Hippocampal formation (tissue), 2 donors: Measurements from ENCODE around the gene KNOP1.

Source experiments
- DNase-seq, 2 donors: peaks; one replicate each; lab custom pipeline; 2025; lab: John Stamatoyannopoulos, UW

KNOP1 gene, protein sequence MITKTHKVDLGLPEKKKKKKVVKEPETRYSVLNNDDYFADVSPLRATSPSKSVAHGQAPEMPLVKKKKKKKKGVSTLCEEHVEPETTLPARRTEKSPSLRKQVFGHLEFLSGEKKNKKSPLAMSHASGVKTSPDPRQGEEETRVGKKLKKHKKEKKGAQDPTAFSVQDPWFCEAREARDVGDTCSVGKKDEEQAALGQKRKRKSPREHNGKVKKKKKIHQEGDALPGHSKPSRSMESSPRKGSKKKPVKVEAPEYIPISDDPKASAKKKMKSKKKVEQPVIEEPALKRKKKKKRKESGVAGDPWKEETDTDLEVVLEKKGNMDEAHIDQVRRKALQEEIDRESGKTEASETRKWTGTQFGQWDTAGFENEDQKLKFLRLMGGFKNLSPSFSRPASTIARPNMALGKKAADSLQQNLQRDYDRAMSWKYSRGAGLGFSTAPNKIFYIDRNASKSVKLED

DNA sequence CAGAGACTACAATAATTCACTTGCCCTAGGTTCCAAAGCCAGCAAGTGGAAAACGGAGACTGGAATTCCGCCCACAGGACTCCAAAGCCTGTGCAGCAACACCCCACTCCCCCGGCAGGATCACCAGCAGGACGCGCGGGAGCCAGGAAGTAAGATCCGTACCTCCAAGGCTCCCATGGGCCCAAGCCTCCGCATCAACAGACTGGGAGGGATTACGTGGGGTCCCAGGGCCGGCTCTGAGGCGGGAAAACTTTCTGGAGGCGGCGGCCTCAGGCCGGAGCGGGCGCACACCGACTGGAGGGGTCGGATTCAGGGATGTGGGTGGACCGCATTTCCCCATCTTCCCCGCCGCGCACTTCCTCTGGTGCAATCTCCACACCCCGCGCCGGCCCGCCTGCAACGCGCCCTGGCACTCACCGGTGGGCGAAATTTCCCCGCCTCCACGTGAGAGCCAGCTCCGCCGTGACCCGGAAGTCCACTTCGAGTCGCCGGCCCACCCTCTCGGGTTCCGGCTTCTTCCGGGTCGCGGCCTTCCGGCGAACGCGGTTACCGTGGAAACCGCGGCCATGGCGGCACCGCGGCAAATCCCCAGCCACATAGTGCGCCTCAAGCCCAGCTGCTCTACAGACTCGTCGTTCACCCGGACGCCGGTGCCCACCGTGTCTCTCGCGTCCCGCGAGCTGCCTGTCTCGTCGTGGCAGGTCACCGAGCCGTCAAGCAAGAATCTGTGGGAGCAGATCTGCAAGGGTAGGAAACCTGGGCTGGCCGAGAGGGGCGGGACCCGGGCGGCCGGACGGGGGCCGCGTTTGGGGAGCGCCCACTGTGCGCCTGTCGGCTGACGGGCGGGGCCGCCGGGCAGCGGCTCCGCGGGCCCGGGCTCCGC lies at the start of gene KNOP1, which contains the start of gene IQCK:
TSS of gene KNOP1 (minus strand) at position 487 of the 883 bp plus-strand sequence. CDS start 3,192 bp downstream, outside the sequence.
TSS of gene IQCK (plus strand) at position 531 of the 883 bp plus-strand sequence. CDS start at position 567, 36 bp downstream.
- DNase-seq: peak; percentile 69 to 80

DNA sequence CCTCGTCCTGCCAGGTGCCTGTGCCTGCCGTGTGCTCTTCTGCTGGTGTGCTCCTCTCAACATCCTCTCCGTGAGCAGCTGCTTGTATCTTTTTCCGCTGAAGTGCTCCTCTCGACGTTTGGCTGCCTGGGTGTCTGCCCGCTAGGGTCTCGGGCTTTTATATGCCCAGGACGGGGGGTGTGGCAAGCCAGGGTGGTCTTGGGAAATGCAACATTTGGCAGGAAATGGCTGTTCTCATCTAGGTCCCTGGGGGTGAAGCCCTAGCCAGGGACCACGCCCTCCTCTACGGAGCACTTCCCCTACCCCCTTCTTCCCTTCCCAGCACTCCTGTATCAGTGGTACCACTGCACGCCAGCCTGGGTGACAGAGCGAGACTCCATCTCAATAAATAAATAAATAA lies 49.5 kb upstream of the KNOP1 start:
- DNase-seq: no peak

DNA sequence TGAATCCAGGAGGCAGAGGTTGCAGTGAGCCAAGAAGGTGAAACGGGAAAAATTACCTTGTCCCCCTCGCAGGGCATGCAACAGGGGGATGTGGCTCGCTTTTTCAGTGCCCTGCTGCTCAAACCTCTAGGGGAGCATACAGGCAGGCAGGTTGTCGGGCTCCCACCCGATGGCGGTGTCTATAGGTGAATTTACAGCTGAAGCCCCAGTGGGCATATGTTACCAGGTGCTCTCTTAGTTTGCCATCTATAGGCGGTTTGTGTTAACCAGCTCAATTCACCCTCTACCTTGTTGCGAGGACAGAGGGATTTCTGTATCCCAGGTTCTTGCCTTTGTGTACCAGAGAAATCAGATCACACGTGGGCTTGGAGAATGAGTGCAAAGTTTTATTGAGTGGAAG lies 49.0 kb upstream of the KNOP1 start:
- no peak for DNase-seq

DNA sequence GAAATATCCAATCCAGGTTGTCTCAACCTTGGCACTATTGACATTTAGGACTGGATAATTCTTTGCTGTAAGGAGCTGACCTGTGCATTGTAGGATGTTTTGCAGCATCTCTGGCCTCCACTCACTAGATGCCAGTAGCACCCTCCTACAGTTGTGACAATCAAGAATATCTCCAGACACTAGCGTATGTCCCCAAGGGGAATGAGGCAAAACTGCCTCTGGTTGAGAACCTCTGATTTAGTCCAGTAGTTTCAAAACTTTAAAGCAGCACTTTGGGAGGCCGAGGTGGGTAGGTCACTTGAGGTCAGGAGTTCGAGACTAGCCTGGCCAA lies 48.5 kb upstream of the KNOP1 start:
- DNase-seq: peak in 1 of 2 donors; percentile 84

DNA sequence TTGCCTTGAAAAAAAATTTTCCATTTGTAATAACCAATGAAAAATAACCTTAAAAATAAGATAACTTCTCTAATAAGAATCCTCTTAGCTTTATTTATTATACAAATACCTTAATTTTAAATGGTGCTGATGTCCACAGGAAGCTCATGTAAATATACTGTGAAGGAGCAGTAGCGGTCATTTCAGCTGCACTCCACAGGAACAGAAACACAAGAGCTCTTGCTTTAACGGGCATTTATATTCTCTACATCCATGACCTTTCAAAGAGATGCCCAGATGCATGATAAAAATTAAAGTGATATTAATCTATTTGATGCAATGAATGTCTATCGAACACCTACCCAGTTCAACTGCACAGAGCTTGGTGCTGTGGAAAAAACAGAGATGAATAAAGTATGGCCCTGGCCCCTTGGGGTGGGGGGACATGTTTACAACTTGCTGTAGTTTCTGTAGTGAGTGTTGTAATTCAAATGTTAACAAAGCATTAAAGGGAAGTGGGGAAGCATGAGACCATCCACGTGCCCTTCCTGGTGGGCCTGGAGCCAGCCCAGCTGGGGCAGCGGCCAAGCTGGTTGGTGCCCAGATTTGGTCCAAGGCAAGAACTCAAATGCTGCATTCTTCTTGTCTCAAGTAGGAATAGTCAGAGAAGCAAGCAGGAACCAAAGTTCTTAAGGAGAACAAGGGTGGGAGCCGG lies 48.0 kb upstream of the KNOP1 start:
- DNase-seq: peak; percentile 84 to 87

DNA sequence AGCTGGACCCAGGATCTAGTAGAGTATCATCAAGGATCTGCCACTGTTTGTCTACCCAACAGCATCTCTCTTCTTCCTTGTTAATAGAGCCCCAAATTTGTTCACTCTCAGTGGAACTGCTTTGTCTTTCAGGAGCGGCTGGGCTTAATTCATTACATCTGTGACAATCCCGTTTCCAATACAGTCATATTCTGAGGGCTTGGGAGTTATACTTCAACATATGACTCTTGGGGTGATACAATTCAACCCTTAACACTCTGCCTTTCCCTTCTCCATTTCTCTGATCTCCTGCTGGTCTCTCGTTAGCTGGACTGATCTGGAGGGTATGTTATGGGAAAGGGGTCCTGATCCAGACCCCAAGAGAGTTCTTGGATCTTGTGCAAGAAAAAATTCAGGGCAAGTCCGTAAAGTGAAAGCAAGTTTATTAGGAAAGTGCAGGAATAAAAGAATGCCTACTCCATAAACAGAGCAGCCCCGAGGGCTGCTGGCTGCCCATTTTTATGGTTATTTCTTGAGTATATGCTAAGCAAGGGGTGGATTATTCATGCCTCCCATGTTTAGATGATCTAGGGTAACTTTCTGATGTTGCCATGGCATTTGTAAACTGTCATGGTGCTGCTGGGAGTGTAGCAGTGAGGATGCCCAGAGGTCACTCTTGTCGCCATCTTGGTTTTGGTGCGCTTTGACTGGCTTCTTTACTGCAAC lies 42.5 kb upstream of the KNOP1 start:
- no peak for DNase-seq

DNA sequence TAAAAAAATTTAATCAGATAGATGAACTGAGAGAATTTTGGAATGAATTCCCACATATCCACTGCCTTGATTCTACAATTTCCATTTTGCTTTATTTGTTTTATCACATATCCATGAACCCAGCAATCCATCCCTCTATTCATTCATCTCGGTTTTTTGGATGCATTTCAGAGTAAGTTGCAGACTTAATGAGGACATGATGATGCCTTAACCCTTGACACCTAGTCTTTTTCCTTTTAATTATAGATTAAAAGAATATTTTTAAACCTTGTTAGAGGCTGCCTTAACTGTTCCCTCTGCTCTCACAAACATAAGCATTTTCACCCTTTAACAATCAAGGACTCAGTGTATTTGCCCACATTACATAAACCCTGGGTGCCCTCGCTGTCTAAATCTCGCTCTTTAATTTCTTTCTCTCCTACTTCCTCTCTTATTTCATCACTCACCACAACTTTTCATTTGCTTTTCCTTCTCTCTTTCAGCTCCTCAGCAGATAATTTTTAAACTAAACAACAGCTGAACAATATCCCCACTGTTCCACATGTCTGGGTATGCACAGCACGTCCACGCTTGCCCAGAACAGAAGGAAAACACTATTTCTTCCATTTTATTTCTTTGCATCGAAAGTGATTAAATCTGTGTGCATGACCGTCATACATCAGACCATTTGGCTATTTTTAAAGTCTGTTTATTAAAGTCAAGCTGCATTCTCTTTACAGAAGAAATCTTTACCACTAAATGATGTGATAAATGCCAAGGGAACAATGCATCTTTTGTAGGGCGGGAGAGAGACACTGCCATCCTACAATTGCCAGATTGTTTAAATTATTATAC lies 40.0 kb upstream of the KNOP1 start:
- DNase-seq: peak; percentile 36 to 91

DNA sequence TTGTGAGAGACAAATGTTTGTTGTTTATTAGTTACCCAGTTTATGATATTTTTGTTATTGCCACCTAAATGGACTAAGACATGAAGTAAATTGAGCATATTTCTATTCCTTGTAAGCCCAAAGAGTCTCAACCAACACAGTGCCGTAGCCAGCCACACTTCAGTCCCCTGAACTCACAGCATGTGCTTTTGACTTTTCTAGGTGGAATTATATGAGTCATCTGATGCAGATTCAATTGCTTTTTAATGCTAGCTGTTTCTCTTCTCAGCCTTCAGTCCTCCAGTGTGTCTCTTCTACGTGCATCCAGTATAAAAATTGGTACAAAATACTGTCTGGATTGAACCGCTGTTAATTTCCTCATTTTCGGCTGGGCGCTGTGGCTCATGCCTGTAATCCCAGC lies 39.0 kb upstream of the KNOP1 start:
- DNase-seq: peak in 1 of 2 donors; percentile 16

DNA sequence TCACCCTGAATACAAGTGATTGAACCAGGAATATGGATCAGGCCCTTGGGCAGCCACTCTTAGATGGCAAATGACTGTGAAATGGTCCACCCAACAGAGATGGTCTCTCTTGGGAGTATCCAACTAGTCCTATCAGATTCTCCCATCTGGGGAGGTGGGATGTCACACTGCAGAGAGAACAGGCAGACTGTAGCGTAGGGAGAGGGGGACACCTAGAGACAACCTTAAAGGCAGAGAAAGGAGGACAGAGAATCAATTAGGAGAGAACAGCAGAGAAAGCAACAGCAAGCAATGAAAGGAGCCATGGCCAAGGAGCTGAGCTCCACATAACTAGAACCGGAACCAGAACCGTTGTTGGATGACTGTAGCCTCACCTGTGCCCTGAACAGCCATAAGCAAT lies 37.2 kb upstream of the KNOP1 start:
- DNase-seq: no peak

DNA sequence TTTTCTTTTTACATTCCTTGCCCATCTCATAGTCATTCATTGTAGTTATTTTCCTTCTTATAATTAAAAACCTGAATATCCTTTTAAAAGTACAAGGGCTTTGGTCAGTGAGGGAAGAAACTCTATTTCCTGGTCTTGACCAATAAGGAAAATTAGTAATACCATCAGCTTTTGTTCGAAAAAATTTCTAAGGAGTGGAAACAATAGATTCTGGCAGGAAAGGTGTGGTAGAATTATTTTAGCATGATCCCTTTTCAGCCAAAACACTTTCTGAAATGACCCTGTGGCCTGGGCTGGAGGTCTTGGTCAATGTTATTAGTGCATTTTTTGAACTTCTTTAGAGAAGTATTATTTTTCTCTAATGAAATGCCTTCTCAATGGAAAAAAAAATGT lies 36.6 kb upstream of the KNOP1 start:
- no peak for DNase-seq

DNA sequence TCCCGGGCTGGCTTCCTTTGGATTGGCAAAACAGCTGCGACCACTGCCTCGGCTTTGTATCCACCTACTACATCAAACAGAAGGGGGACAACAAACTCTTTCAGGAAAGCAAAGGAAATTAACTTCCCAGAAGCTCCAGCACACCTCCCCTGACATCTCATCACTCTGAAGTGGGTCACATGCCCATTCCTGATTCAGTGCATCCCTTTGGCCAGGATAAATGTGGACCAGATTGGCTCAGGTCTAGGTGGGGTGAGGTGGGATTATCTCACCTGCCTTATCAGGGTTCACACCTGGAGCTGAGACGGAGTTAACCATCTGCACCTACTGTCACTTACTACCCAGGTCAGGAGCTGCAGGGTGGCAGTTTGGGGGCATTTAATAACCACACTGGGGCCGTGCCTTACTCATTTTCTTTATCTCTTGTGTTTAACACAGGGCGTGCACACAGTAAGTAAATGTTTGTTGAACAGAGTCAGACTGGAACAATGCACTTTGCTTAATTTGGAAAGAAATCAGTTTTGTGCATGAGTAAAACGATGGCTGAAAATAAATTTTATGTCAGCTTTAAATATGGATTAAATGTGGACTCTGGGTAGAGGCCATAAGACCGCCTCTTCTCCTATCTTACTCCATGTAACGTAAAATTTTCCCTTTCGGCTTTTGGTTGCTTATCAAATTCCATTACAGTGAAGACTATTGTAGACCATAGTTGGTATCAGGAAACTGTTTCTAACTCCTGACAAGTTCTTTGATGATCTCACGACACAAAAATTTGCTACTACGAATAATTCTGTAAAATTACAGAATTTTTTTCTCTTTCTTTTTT lies 36.0 kb upstream of the KNOP1 start:
- DNase-seq: no peak

DNA sequence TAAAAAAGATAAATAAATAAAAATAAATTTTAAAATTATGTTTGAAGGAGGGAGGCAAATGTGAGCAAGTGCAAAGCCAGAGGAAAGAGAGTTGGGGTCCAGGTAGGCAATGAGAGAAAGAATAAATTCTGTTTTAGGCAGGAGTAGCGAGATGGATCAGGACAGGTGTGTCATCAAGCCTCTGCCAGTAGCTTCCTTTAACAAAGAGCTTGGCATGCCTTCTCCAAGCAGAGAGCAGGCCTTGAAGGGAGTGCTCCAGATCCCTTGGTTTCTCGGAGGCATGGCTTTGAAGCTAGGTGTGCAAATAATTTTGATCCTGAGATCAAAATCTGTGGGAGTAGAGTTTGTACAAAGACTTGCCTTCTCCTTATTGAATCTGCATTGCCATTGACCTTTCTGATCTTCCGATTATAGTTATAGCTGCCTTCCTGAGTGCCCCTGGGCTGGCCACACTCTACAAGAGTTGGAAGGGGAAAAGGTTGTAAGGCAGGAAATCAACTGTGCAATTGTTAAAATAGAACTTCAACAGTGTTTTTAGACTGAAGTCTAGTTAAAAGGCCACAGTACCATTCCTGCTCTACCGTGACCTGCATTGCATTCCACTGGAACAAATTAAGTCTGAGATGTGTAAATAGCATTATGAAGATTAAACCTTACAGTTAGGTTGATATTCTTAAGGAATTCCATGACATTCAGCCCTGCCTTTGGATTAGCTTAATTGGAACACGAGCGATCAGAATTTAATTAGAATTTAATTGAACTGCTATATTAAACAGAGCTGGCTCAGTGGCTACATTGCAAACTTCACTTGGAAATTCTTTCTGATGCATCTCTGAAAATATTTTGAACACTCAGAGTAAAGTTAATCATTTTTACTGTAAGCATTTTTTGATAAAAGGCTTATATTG lies 33.7 kb upstream of the KNOP1 start:
- no peak for DNase-seq

DNA sequence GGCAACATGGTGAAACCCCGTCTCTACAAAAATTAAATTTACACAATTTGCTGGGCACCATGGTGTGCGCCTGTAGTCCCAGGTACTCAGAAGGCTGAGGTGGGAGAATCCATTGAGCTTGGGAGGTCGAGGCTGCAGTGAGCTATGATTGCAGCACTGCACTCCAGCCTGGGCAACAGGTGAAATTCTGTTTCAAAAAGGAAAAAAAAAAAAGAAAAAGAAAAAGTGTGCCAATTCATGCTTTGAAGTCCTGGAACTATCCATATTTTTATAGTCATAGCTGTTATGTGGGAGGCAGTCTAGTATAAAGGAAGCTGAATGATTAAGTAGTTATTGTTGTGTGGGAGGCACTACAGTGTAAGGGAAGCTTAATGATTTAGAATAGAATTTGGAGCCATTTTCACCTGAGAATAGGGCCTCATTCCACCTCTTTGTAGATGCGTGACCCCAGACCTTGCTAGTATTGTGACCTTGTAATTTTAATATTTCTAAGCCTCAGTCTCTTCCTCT lies 31.6 kb upstream of the KNOP1 start:
- no peak for DNase-seq

DNA sequence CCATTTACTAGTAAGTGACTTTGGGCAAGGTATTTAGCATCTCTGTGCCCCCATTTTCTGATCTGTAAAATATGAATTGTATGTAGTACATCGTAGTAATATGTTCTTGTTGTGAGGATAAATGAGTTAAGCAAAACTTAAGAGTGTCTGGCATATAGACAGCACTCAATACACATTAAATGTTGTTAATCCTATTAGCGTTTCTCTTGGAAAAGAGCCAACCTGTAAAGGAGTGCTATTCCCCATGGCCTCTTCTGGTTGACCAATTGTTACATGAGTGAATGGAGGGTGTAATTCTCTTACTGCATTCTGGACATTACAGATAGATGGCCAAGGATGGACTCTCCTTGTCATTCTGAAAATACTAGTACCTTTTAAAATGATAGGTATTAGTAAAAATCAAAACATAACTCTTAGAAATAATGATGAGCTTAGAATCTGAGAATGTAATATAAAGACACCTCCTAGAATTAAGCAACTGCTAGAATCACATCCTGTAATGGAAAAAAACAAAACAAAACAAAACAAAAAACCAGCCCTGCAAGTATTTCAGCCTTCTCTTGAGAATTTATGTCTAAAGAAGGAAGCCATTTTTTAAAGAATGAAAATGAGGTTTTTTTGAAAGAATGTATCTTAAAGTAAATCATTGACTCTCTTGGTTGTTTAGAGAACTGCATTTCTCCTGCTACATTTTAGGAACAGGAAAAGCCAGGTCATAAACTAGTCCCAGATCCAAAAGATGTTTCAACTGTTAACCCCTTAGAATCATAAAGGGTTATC lies 30.6 kb upstream of the KNOP1 start:
- DNase-seq: no peak

DNA sequence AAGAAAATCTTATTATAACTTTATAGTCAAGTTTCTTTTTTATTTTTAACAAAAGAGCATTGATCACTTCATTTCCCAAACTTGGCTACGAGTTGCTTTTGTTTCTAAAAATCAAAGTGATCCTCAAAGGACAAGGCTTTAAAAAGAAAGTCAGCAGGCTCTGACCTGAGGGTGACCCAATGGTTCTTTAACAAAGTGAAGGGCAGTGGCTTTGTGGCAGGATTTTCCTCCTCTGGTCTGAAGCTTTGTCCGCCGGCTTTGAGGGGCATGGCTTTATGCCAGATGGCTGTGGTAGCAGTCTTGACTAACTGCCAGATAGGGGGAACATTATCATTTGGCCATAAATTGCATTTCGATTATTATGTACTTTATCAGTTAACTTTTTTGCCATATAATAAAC lies 28.5 kb upstream of the KNOP1 start:
- DNase-seq: no peak

DNA sequence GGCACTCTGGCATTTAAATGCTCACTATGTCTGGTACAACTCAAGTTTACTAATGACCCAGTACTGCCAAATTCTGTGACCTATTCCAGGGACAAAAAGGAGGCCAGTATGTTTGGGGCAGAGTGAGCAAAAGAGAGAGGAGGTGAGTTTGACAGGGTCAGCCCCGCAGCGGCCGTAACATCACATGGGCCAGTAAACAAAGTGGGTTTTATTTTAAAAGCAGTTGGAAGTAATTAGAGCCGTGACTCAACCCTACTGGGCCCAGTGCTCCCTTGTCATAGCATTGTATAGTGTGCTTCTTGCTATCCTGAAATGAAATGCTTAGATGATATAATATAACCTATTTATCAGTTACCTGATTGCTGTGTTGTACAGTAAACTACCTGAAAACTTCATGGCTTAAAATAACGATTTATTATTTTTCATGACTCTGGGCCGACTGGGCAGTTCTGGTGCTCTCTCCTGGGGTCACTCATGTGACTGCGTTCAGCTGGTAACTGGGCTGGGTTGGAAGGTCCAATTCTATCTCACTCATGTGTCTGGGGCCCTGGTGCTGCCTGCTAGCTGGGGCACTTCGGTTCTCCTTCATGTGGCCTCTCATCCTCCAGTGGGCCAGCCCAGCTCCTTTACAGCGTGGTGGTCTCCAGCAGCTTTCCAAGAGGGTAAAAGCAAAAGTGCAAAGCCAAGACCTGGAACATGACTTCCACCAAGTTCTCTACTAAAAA lies 27.4 kb upstream of the KNOP1 start:
- peak in 1 of 2 donors; percentile 27 for DNase-seq

DNA sequence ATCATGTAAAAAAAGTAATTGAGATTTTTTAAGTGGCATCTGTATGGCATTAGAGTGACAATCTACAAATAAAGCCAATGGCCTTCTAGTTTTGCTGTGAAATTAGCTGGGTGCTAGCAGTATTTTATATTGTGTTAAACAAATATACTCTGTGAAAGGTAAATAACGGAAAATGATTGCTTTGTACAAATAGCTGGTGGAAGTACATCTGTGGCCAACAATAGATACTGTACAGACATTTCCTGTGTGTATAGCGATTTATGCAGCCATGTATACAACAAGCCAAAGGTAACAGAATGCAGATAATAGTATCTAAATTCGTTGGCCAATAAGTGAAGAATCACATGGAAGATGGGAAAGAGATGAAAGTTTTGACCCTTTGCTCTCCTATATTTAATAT lies 26.6 kb upstream of the KNOP1 start:
- no peak for DNase-seq
